Bronchial epithelial cell (primary cell): Measurements from ENCODE around the gene FAR2. TPM values are rescaled to one million over a fixed set of nuclear protein-coding genes. Genes with fewer than 3 reads are reported as not detected.
"Not testable (repeated sequence)": the region's sequence is repeated elsewhere in the genome, so short reads cannot be mapped to it uniquely, and the experiment has no call there.

Experiments
- DNase-seq: peaks from one replicate; pipeline ENCODE4 v3.0.0-alpha.2; 2010; ENCODE audit warnings: low read depth
- FAIRE-seq: peaks from 2 replicates; lab custom pipeline; 2011; peaks lifted over from hg19 to GRCh38; lab: Jason Lieb, UNC
- H3K27me3 ChIP-seq: 2 replicates; pipeline ENCODE4 v1.5.1; 2011; ENCODE audit warnings: low read length; ENCODE audit not compliant: control insufficient read depth, insufficient read depth
- H3K36me3 ChIP-seq: 2 replicates; pipeline ENCODE4 v1.5.1; 2011; ENCODE audit warnings: low read length; ENCODE audit not compliant: control insufficient read depth, insufficient read depth
- H3K4me3 ChIP-seq: 2 replicates; pipeline ENCODE4 v1.5.1; 2011; ENCODE audit warnings: mild to moderate bottlenecking, low read depth, low read length, control low read depth
- total RNA-seq: library from RNA; depleted of rRNA; stranded (reverse); fragments of >200 nt; gene quantifications from 2 replicates; pipeline ENCODE4 v1.2.1, GENCODE V29; 2014
- TF ChIP-seq, protein P1 (sequence below): IDR thresholded peaks from 2 replicates; pipeline ENCODE4 v1.5.1; 2011; ENCODE audit warnings: mild to moderate bottlenecking, moderate library complexity, low read length, control low read depth, inconsistent platforms; ENCODE audit not compliant: insufficient read depth, severe bottlenecking

Gene FAR2
- total RNA-seq, 1 donor from 2014 or later = 2.4 TPM

DNA sequence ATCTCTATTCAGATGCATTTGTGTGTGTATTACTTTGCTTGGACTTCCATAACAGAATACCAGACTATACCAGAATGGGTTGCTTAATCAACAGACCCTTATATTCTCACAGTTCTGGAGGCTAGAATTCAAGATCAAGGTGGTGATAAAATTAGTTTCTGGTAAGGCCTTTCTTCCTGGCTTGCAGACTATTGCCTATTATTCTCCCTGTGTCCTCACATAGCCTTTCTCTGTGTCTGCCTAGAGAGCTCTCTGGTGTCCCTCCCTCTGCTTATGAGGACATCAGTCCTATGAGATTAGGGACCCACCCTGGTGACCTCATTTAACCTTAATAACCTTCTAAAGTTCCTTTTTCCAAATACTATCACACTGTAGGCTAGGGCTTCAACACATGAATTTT, 106.0 kb downstream of the FAR2 start:
- FAIRE-seq (no peak), DNase-seq (no peak)
- TF ChIP-seq, protein P1, sequence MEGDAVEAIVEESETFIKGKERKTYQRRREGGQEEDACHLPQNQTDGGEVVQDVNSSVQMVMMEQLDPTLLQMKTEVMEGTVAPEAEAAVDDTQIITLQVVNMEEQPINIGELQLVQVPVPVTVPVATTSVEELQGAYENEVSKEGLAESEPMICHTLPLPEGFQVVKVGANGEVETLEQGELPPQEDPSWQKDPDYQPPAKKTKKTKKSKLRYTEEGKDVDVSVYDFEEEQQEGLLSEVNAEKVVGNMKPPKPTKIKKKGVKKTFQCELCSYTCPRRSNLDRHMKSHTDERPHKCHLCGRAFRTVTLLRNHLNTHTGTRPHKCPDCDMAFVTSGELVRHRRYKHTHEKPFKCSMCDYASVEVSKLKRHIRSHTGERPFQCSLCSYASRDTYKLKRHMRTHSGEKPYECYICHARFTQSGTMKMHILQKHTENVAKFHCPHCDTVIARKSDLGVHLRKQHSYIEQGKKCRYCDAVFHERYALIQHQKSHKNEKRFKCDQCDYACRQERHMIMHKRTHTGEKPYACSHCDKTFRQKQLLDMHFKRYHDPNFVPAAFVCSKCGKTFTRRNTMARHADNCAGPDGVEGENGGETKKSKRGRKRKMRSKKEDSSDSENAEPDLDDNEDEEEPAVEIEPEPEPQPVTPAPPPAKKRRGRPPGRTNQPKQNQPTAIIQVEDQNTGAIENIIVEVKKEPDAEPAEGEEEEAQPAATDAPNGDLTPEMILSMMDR = no peak
- Histone ChIP-seq H3K4me3 (no peak overlapping the region), H3K36me3 (no peaks in the 10 kb centered on the region), H3K27me3 (no peaks in the 10 kb centered on the region)

DNA sequence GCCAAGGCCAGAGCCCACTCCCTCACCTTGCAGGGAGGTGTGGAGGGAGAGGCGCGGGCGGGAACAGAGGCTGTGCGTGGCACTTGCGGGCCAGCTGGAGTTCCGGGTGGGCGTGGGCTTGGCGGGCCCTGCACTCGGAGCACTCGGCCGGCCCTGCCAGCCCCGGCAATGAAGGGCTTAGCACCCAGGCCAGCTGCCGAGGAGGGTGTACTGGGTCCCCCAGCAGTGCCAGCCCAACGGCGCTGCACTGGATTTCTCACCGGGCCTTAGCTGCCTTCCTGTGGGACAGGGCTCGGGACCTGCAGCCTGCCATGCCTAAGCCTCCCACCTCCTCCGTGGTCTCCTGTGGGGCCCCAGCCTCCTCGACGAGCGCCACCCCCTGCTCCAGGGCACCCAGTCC, 107.5 kb downstream of the FAR2 start:
- FAIRE-seq (no peak), DNase-seq (no peak)
- TF ChIP-seq, protein P1 = no peak

DNA sequence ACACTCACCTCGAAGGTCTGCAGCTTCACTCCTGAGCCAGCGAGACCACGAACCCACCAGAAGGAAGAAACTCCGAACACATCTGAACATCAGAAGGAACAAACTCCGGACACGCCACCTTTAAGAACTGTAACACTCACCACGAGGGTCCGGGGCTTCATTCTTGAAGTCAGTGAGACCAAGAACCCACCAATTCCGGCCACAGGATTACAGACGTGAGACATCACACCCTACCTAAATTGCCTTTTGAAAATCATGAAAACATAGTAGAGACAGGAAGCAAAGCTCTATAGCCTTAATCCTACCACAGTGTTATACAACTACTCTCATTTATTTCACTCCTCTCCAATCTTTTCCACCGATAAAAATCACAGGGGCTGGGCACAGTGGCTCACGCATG, 108.6 kb downstream of the FAR2 start:
- not testable (repeated sequence) for FAIRE-seq, H3K36me3 ChIP-seq, H3K27me3 ChIP-seq, DNase-seq, H3K4me3 ChIP-seq

More for the DNA sequence above, 107.5 kb downstream of the FAR2 start:
- Histone ChIP-seq H3K27me3 (no peaks in the 10 kb centered on the region), H3K36me3 (no peaks in the 10 kb centered on the region), H3K4me3 (no peak overlapping the region)

- Histone ChIP-seq H3K27me3 (no peaks in the 10 kb centered on the region), H3K36me3 (no peaks in the 10 kb centered on the region), H3K4me3 (no peak overlapping the region)
- no peak for FAIRE-seq
- DNase-seq = no peak
- TF ChIP-seq, protein P1 = no peak
Measured at GRCh38 chr12:29264424-29264823, 115.3 kb downstream of the FAR2 start.

DNA sequence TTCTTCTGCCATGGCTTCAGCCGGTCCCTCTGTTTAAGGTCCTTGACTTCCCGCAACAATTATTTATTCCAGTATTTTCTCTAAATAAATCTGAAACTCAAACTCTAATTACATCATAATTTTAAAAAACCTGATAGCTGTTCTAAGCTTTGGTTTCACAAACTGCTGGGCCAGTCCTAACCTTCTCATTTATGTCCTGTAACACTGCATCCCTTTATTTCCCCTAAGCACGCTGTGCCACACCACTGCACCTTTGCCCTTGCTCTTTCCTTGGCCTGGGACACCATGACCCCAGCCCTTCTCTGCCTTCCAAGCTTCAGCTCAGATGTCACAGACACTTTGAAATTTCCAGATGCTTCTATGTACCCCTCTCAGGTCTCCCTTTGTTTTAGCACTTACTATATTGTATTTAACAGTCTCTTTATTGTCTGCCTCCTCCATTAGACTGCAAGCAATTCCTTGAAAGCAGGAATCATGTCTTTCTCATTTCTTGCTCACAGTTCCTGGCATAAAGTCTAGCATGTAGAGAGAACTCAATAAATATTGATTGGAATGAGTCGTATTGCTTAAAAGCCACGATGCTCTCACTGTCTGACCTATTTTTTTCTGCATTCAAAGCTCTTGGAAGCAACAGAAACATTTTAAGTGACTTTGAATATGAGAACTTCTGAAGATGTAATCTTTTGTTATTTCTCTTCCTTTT, 120.8 kb downstream of the FAR2 start:
- Histone ChIP-seq H3K27me3 (no peaks in the 10 kb centered on the region), H3K4me3 (no peak overlapping the region), H3K36me3 (no peaks in the 10 kb centered on the region)
- no peak for DNase-seq
- TF ChIP-seq, protein P1 = no peak
- FAIRE-seq = no peak

DNA sequence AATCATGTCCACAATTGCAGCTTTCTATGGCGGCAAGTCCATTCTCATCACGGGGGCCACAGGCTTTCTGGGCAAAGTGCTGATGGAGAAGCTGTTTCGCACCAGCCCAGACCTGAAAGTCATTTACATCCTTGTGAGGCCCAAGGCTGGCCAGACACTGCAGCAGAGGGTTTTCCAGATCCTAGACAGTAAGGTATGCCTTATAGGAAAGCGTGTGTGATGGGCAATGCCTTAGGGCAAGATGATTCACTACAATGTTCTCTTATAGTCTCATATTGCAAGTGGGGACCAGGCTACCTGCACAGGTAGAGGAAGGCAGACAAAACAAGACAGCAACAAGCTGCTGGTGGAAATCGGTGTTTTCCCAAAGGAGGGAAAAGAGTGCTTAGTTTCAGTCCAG, 121.4 kb downstream of the FAR2 start:
- H3K4me3 ChIP-seq = no peak overlapping the region
- TF ChIP-seq, protein P1 = no peak
- FAIRE-seq = no peak
- peak; percentile 13 for DNase-seq
- H3K36me3 ChIP-seq = no peaks in the 10 kb centered on the region
- H3K27me3 ChIP-seq = no peaks in the 10 kb centered on the region
